GM18870 (cell line): ENCODE data around the gene GMPR.

Experiments used
- ATAC-seq: cut with Tn5 transposase; IDR thresholded peaks from one replicate; pipeline ENCODE4 v1.9.1; 2021; ENCODE audit warnings: moderate library complexity; ENCODE audit not compliant: unreplicated experiment

Gene GMPR

DNA sequence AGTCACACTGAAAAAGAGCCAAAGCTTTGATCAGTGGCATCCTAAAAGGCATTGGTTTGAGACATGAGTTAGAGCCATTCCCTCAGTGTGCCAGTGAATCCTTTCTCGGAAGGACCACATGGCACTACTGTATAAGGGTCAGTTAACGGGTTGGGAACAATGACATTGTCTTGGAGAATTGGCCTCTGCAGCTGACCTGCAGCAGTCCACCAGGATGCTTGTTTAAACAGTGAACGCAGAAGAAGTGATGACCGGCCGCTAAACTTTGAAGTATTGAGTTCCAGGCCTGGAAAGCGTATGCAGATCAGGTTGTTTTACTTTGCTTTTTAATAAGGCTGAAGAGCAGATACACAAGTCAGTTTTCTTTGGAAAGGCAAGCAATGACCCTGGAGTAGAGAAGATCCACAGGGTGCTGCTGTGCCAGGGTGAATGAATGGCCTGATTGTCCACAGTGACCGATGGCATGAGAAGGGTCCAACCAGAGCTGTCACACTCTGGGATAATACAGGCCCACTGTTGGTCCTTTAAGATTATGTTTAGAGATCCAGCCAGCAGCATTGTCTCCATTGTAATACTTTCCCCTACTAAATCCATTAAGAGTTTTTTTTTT is 57.8 kb downstream of the GMPR start:
- ATAC-seq, result no peak

DNA sequence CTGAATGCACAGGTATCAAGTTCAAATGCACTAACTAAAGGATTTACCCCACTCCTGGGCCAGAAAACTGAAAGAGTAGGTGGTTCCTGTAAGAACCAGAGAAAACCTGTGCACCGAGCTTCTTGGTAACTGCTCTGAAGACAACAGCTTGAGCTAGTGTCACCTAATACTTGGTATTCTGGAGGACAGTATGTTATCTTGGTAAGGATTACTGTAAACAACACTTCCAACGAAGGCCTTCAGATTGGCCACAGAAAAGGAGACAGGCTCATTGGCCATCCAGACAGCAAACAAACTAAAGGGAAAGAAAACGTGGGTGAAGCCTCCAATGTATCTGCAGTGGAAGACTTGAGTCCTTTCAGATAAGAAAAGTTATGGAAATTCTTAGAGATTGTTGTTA is 61.5 kb downstream of the GMPR start:
- ATAC-seq, result no peak

DNA sequence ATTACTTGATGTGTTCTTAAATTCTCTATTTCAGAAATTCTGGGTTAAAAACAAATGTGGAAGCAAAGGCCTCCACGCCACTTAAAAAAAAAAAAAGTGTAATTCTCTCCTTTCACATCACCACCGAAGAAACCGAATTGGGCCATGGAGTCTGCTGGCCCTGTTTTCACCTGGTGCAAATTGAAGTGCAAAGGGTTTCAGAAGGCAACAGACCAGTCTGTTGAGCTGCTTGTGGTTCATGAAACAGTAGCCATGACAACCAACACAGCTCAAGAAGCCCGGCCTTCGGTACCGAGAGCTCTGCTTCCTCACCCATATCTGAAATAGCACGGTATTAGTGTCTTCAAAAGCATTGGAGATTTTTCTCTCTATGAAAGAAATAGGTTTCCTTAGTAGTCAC is 63.1 kb downstream of the GMPR start:
- ATAC-seq, result peak; percentile 54

DNA sequence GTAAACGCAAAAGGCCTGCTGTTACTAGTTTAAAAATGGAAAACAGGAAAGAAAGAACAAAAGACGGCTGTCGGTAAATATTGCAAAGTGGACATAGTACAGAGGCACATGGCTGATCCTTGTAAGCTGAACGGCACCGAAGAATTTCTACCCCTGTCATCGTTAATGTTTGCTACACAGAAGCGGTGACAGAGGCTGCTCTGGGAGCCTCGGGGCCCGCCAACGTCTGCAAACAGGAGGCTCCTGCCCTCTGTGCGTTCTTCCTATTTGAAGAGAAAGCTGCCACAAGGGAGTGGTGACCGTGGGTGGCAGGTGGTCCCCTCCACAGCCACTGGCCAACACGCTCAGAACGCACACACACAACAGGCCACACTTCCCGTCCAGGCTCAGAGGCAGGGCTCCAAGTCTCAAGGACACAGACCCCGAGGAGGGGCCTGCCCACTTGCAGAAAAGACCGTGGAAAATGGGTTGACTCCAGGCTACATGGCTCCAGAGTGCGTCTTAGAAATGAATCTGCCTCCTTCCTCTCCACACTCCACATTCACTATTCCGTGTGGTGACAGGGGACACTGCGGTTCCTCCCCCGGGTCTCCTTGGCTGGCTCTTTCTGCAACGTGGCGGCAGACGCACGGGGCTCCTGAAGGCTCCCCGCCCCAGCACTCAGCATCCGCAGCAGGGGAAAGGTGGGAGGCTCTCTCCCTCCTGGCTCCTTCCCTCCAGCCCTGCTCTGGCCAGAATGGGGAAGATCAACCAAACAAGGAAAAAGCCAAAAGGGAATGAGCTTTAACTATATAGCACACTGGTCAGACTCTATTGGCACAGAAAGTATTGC is 64.5 kb downstream of the GMPR start:
- ATAC-seq, result no peak

DNA sequence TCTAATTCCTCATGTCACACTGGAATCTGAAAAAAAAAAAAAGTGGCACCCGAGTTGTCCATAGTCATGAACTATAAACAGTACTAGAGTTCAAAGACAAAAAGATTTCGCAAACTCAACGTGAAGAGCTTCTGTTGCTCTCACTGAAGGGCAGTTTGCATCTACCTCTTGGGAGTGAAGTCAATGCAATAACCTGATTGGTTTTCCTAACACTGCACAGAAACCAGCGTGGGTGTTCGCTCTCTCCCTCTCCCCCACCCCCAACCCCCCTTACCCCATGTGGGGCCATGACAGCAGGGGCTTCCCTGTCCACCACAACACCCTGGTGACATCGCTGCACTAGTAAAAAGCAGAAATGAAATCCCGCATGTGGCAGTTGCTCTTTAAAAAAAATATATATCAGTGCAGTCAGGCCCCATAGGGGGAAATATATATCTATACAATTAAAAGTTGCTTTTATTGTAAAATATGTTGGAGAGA is 66.9 kb downstream of the GMPR start:
- ATAC-seq, result peak; percentile 71

DNA sequence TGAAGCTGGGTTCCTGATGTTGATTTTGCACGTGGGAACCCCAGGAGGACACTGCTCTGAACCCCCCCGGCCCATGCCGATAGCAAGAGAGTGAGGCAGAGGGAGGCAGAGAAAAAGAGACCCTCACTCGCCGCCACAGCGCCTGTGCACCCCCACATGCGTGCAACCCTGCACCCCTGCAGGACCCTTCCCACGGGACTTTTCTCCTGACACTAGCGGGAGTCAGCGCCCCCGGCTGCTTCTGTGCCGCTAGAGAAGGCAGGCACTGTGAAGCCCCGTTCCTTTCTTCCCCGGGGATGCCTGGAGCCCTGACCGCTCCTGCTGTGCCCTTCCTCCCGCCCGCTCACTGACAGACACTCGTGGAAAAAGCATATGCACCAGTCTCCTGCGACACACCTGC is 67.4 kb downstream of the GMPR start:
- ATAC-seq, result peak; percentile 20

DNA sequence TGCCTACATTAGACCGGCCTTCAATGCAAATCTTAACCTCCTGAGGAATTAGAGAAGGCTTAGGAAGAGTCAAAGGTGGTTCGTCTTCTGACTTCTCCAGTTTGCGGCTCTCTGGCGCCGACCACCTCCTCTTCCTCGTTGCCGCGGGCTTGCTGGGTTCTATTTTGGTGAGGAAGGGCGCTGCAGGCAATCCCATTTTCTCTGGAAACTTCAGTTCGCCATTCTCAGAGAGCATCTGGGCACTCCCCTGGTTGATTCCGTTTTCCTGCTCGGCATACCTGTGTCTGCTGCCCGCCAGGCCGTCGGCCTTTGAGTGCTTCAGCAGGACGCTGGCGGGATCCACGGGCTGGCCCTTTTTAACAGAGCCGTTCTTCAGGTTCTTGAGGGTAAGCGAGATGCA is 67.9 kb downstream of the GMPR start:
- ATAC-seq, result no peak

DNA sequence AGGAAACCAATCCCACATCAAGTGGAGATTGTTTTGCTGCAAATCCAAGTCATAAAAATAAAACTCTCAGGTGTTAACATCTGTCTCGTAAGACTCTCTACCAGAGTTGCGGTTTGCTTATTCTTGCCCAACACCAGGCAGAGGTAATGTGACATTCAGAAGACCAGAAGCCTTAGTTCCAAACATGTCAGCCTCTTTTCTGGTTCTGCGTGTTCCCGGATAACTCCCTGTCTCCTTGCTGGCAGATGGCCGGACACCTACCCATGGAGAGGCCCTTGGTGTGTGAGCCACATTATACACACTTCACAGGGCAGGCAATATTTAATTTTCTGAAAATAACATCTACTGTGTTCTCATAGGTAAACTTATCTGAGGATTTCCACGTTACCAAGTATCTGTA is 73.4 kb downstream of the GMPR start:
- no peak for ATAC-seq

DNA sequence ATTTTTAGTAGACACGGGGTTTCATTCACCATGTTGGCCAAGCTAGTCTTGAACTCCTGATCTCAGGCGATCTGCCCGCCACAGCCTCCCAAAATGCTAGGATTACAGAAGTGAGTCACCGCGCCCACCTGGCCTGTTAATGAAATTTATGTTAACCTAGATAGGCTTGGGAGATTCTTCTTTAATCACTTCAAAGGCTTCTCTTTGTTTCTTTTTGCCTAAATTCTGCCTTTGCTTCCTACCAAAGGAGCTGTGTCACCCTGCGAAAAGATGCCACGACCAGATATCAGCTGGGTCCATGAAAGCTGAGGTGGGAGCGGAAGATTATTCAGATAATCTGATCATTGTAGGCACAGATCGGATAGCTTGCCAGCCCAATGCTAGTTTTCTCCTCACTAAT is 75.3 kb downstream of the GMPR start:
- ATAC-seq, result no peak

DNA sequence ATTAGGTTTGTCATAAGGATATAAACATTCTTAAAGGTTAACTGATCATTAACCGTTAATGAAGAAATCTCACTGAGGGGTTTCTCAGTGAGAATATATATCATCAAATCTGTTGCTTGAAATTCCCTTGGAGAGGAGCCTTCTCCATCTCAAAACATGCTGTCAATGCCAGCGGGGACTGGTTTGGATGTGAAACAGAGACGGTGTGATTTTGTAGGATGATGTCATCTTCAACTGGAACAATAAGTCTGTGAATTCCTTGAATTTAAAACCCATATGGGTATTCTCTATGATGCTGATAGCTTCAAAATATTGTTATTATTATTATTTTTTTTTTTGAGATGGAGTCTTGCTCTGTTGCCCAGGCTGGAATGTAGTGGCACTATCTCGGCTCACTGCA is 75.9 kb downstream of the GMPR start:
- no peak for ATAC-seq

DNA sequence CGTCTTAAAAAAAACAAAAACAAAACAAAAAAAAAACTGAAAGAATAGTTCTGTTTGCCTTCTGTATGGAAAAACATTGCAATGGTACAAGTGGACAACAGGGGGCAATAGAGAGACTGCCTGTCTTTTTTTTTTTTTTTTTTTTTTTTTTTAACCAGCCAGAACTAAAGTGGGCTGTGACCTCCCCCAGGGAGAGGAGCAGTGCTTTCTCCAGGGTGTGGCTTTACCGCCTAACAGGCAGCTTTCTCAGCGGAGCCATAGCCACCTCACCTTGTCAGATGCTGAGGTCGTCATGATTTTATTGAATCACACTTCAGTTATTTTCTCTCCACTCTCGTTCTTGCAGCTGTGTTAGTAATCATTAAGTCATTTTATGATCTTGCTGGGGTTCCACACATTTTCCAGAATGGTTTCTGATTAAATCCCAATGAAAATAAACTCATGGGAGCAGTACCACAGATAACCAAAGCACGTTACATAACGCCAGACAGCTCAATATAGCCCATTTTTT is 78.4 kb downstream of the GMPR start:
- no peak for ATAC-seq

DNA sequence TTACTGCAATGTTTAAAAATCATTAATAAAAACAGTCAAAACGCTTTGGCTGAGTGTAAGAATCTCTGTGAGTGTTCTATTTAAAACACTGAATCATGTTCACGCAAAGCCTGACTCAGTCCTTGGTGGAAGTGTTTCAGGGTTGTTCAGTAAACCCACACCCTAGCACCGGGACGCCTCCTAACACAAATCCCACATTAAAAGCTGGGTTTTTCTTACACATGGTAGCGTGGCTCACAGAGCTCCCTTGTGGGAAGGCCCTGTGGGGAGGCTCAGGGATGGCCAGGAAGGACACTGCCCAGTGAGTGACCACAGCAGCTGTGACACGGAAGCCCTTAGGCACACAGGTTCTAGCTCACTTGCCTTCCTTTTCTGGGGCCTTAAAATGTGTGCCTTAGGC is 80.2 kb downstream of the GMPR start:
- no peak for ATAC-seq

DNA sequence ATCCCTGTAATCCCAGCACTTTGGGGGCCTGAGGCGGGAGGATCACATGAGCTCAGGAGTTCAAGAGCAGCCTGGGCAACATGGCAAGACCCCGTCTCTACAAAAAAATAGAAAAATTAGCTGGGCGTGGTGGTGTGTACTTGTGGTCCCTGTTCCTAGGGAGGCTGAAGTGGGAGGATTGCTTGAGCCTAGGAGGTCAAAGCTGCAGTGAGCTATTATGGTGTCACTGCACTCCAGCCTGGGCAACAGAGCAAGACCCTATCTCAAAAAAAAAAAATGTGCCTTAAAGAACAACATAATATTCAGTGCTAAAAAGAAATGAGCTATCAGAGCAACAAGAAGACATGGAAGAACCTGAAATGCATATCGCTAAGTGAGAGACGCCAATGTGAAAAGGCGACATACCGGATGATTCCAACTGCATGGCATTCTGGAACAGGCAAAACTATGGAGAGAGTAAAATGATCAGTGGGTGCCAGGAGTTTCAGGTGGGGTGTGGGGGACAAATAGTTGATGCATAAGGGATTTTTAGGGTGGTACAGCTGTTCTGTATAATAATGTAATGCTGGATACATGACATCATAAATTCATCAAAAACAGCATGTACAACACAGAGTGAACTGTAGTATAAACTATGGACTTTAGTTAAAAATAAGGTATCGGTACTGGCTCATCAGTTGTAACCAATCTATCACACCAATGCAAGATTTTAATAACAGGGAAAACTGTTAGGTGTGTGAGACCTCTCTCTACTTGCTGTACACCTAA is 80.8 kb downstream of the GMPR start:
- ATAC-seq, result no peak

DNA sequence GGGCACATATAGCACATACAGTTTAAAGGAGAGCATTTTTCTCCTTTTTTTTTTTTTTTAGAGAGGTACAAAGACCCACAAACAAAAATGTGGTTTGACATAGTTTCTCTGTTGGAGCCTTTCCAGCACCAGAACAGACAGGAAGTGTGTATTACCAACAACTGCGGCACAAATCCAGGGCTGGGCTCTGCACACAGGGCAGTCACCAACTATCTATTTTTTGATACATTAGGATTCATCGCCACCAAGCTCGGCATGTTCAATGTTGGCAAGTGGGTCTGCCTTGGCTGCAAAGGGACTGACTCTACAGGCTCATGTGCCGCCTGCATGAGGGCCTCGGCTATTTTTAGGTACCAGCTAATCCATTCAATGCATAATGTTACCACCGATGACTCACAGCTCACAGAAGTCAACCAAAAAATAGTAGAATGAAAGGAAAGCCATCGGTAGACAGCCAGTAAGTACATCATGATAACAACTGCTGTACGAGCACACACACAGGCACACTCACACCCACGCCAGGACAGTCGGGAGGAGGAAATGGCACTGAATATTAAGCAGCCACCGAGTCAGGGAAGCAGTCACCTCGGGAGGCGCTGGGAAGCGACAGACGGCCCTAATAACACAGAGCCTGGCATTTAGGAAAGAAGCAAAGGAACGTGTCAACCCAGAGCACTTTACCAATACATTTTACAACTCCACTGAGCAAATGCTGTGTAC is 81.6 kb downstream of the GMPR start:
- peak; percentile 70 for ATAC-seq

DNA sequence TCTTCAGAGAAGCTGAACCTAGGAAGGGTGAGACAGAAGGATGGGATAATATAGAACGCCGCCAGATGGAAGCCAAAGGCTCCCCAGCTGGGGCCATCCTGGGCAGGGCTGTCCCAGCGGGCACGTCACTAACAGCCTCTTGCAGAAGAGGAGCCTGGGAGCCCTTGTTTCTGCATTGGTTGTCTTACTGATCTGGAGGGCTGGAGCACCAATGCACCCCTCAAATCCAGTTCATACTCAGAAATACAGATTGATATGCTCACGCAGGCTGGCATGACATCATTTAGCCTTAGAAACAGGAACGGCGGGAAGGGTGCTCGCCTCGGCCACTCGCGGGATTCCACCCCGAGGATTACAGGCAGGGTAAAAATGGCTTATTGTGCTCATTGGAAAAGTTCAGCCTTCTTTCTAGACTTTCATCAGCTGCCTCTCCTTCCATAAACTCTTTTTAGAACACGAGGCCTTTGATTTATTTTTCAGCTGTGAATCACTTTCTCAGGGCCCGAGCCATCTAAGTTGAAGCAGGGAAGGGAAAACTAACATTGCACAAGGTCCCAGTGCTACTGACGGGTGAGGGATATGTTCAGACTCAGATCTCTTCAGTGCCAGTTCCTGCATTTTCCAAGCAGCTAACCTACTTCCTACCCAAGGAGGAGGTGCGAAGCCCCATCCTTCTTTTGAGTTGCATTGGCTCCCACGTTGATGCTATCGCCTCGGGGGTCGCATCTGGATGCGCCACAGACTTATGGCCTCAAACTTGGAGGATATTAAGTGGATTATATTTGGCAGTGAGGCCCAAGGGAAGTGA is 82.3 kb downstream of the GMPR start:
- no peak for ATAC-seq

DNA sequence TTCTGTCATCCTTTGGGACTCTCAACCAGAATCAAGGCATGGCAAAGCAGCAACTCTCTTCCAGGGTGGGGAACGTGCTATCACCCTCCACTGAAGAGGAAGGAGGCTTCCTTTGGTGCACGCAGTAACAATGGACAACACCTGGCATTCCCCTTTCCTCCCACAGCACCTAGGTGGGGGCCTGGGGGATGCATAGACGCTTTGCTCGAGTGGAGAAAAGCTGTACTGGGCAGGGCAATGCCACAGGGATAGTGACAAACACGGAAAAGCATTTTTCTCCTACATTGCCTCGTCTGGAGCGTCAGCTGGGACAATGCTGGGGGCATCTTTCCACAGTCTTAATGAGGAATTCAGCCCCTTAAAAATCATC is 82.9 kb downstream of the GMPR start:
- no peak for ATAC-seq

DNA sequence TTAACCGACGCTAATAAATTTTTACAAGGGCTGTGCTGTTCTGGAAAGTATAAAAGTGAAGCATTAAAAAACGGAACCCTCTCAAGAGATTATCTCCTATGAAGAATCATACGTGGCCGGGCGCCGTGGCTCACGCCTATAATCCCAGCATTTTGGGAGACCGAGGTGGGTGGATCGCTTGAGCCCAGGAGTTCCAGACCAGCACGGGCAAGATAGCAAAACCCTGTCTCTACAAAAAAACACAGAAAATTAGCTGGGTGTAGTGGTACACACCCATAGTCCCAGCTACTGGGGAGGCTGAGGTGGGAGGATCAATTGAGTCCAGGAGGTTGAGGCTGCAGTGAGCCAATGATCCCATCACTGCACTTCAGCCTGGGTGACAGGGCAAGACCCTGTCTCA is 83.4 kb downstream of the GMPR start:
- no peak for ATAC-seq

DNA sequence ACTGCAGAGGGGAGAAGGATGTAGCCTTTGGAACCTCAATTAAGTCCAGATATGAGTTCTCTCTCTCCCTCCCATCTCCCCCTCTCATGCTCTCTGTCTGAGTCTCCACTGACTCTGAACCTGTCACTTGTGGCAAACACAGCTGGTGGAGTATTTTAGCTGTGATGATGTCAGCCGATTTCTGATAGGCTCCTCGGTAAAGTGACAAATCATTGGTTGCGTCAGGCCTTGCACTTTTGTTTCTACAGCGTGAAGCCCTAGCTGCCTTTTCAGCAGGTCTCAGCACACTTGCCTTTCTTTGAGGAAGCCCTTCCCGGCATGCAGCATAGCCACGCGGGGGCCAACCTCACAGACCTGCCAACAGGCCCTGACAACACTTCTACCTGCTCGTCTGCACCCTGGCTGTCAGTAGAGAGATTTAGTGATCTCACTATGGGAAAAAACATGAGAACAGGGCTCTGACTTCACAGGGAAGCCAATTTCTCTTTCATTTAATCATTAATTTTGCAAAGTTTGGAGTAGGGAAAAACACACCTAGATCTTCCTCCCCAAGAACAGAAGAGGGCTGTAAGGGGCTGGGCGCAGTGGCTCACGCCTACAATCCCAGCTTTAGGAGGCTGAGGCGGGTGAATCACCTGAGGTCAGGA is 84.4 kb downstream of the GMPR start:
- ATAC-seq, result peak; percentile 89

DNA sequence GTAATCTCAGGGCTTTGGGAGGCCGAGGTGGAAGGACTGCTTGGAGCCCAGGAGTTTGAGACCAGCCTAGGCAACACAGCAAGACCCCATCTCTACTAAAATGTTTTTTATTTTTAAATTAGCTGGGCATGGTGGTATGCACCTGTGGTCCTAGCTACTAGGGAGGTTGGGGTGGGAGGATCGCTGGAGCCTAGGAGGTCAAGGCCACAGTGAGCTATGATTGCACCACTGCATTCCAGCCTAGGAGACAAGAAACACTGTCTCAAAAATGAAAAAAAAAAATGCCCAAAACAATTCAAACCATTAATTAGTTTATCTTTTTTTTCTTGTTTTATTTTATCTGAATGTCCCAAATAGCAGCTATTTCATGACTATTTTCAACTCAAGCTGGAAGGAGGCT is 85.8 kb downstream of the GMPR start:
- no peak for ATAC-seq
